Measurements from ENCODE around the gene COMMD1.

The COMMD1 gene

GRCh38 chr2:62076980-62077638 is 171.6 kb downstream of the COMMD1 start:
- Mint-ChIP-seq H3K4me1 (ENCODE audit: low read depth) (no peaks in the 10 kb centered on the region), H3K27me3 (no peaks in the 10 kb centered on the region), H3K36me3 (ENCODE audit: low read depth) (peaks cover 15% of the 10 kb centered on the region), H3K9me3 (no peaks in the 10 kb centered on the region), H3K4me3 (no peak overlapping the region), H3K27ac (no peak overlapping the region)
- DNase-seq = no peak

GRCh38 chr2:62084801-62085200 is 179.3 kb downstream of the COMMD1 start:
- Mint-ChIP-seq H3K36me3 (ENCODE audit: low read depth) (no peaks in the 10 kb centered on the region), H3K9me3 (no peaks in the 10 kb centered on the region), H3K27ac (no peak overlapping the region), H3K4me1 (ENCODE audit: low read depth) (no peaks in the 10 kb centered on the region), H3K4me3 (no peak overlapping the region), H3K27me3 (no peaks in the 10 kb centered on the region)
- no peak for DNase-seq

GRCh38 chr2:62089658-62090057 is 184.2 kb downstream of the COMMD1 start:
- H3K4me3 Mint-ChIP-seq = no peak overlapping the region
- no peak overlapping the region for H3K27ac Mint-ChIP-seq
- no peaks in the 10 kb centered on the region for H3K36me3 Mint-ChIP-seq (ENCODE audit: low read depth)
- H3K9me3 Mint-ChIP-seq = no peaks in the 10 kb centered on the region
- DNase-seq = no peak
- no peaks in the 10 kb centered on the region for H3K27me3 Mint-ChIP-seq
- no peaks in the 10 kb centered on the region for H3K4me1 Mint-ChIP-seq (ENCODE audit: low read depth)

- DNase-seq = no peak
- H3K9me3 Mint-ChIP-seq = no peaks in the 10 kb centered on the region
- H3K4me3 Mint-ChIP-seq = no peak overlapping the region
- H3K27ac Mint-ChIP-seq = no peak overlapping the region
- H3K27me3 Mint-ChIP-seq = no peaks in the 10 kb centered on the region
- H3K4me1 Mint-ChIP-seq (ENCODE audit: low read depth) = no peaks in the 10 kb centered on the region
- no peaks in the 10 kb centered on the region for H3K36me3 Mint-ChIP-seq (ENCODE audit: low read depth)
Measured at GRCh38 chr2:62091471-62091870, 186.0 kb downstream of the COMMD1 start.

GRCh38 chr2:62099050-62099449 is 193.6 kb downstream of the COMMD1 start:
- no peaks in the 10 kb centered on the region for H3K27me3 Mint-ChIP-seq

GRCh38 chr2:62099523-62100175 is 194.2 kb downstream of the COMMD1 start:
- Mint-ChIP-seq H3K4me3 (no peak overlapping the region), H3K4me1 (ENCODE audit: low read depth) (no peaks in the 10 kb centered on the region)

More at GRCh38 chr2:62099050-62099449, 193.6 kb downstream of the COMMD1 start:
- H3K4me3 Mint-ChIP-seq = no peak overlapping the region
- H3K9me3 Mint-ChIP-seq = no peaks in the 10 kb centered on the region
- DNase-seq = no peak
- H3K36me3 Mint-ChIP-seq (ENCODE audit: low read depth) = no peaks in the 10 kb centered on the region
- no peaks in the 10 kb centered on the region for H3K4me1 Mint-ChIP-seq (ENCODE audit: low read depth)
- H3K27ac Mint-ChIP-seq = no peak overlapping the region

GRCh38 chr2:62101886-62102285 is 196.4 kb downstream of the COMMD1 start:
- Mint-ChIP-seq H3K4me1 (ENCODE audit: low read depth) (no peaks in the 10 kb centered on the region), H3K9me3 (no peaks in the 10 kb centered on the region), H3K27me3 (no peaks in the 10 kb centered on the region), H3K4me3 (no peak overlapping the region), H3K27ac (no peak overlapping the region), H3K36me3 (ENCODE audit: low read depth) (no peaks in the 10 kb centered on the region)
- DNase-seq = no peak

More at GRCh38 chr2:62099523-62100175, 194.2 kb downstream of the COMMD1 start:
- Mint-ChIP-seq H3K27me3 (no peaks in the 10 kb centered on the region), H3K27ac (no peak overlapping the region), H3K9me3 (no peaks in the 10 kb centered on the region), H3K36me3 (ENCODE audit: low read depth) (no peaks in the 10 kb centered on the region)
- DNase-seq = no peak

GRCh38 chr2:62102402-62102920 is 197.0 kb downstream of the COMMD1 start:
- H3K4me1 Mint-ChIP-seq (ENCODE audit: low read depth) = no peaks in the 10 kb centered on the region
- no peak for DNase-seq
- H3K4me3 Mint-ChIP-seq = no peak overlapping the region
- H3K27ac Mint-ChIP-seq = no peak overlapping the region
- no peaks in the 10 kb centered on the region for H3K9me3 Mint-ChIP-seq
- no peaks in the 10 kb centered on the region for H3K36me3 Mint-ChIP-seq (ENCODE audit: low read depth)
- no peaks in the 10 kb centered on the region for H3K27me3 Mint-ChIP-seq

GRCh38 chr2:62109554-62109953 is 204.1 kb downstream of the COMMD1 start:
- Mint-ChIP-seq H3K9me3 (no peaks in the 10 kb centered on the region), H3K27me3 (no peaks in the 10 kb centered on the region), H3K27ac (no peak overlapping the region), H3K36me3 (ENCODE audit: low read depth) (no peaks in the 10 kb centered on the region), H3K4me1 (ENCODE audit: low read depth) (no peaks in the 10 kb centered on the region), H3K4me3 (no peak overlapping the region)
- DNase-seq = no peak

GRCh38 chr2:62110415-62111025 is 205.0 kb downstream of the COMMD1 start:
- no peaks in the 10 kb centered on the region for H3K9me3 Mint-ChIP-seq
- H3K27ac Mint-ChIP-seq = no peak overlapping the region

GRCh38 chr2:62112179-62112578 is 206.7 kb downstream of the COMMD1 start:
- H3K27ac Mint-ChIP-seq = no peak overlapping the region
- DNase-seq = no peak
- H3K36me3 Mint-ChIP-seq (ENCODE audit: low read depth) = no peaks in the 10 kb centered on the region
- no peaks in the 10 kb centered on the region for H3K27me3 Mint-ChIP-seq
- no peaks in the 10 kb centered on the region for H3K4me1 Mint-ChIP-seq (ENCODE audit: low read depth)
- H3K9me3 Mint-ChIP-seq = no peaks in the 10 kb centered on the region
- no peak overlapping the region for H3K4me3 Mint-ChIP-seq

More at GRCh38 chr2:62110415-62111025, 205.0 kb downstream of the COMMD1 start:
- H3K36me3 Mint-ChIP-seq (ENCODE audit: low read depth) = no peaks in the 10 kb centered on the region
- no peaks in the 10 kb centered on the region for H3K27me3 Mint-ChIP-seq
- no peaks in the 10 kb centered on the region for H3K4me1 Mint-ChIP-seq (ENCODE audit: low read depth)
- H3K4me3 Mint-ChIP-seq = no peak overlapping the region
- no peak for DNase-seq

GRCh38 chr2:62114564-62114963 is 209.1 kb downstream of the COMMD1 start:
- H3K36me3 Mint-ChIP-seq (ENCODE audit: low read depth) = no peaks in the 10 kb centered on the region
- no peaks in the 10 kb centered on the region for H3K9me3 Mint-ChIP-seq
- no peak overlapping the region for H3K4me3 Mint-ChIP-seq
- no peaks in the 10 kb centered on the region for H3K27me3 Mint-ChIP-seq
- no peak overlapping the region for H3K27ac Mint-ChIP-seq
- H3K4me1 Mint-ChIP-seq (ENCODE audit: low read depth) = peaks cover 5% of the 10 kb centered on the region
- no peak for DNase-seq

- peaks cover 6% of the 10 kb centered on the region for H3K4me1 Mint-ChIP-seq (ENCODE audit: low read depth)
Measured at GRCh38 chr2:62116983-62117382, 211.5 kb downstream of the COMMD1 start.

GRCh38 chr2:62118160-62118559 is 212.7 kb downstream of the COMMD1 start:
- Mint-ChIP-seq H3K27ac (no peak overlapping the region), H3K9me3 (no peaks in the 10 kb centered on the region), H3K4me1 (ENCODE audit: low read depth) (peaks cover 6% of the 10 kb centered on the region), H3K27me3 (no peaks in the 10 kb centered on the region), H3K36me3 (ENCODE audit: low read depth) (peaks cover 3% of the 10 kb centered on the region), H3K4me3 (no peak overlapping the region)
- no peak for DNase-seq

More at GRCh38 chr2:62116983-62117382, 211.5 kb downstream of the COMMD1 start:
- Mint-ChIP-seq H3K36me3 (ENCODE audit: low read depth) (peaks cover 3% of the 10 kb centered on the region), H3K27ac (no peak overlapping the region), H3K27me3 (no peaks in the 10 kb centered on the region), H3K9me3 (no peaks in the 10 kb centered on the region), H3K4me3 (no peak overlapping the region)
- no peak for DNase-seq
